Cardiac muscle cell (in vitro differentiated cells and primary cell): ENCODE data around the gene SYNPO2. TPM values are rescaled to one million over a fixed set of nuclear protein-coding genes. Genes with fewer than 3 reads are reported as not detected.

Experiments
- DNase-seq, 2 donors: peaks; one replicate each; pipeline versions ENCODE4 v3.0.0 to v3.0.0-alpha.2; 2010 to 2017; ENCODE audit warnings: low read depth in 1 of 2, low spot score in 1 of 2
- H3K27ac ChIP-seq: fragments of 200-600 bp; sonication (generic); 2 replicates; pipeline ENCODE4 v1.5.1; 2016
- H3K27me3 ChIP-seq: fragments of 200-600 bp; sonication (generic); 2 replicates; pipeline ENCODE4 v1.6.0; 2016; ENCODE audit warnings: control low read depth
- H3K36me3 ChIP-seq: fragments of 200-600 bp; sonication (generic); 2 replicates; pipeline ENCODE4 v1.5.1; 2016; ENCODE audit warnings: control low read depth
- H3K4me1 ChIP-seq: fragments of 200-600 bp; sonication (generic); 2 replicates; pipeline ENCODE4 v1.8.1; 2017; ENCODE audit warnings: low read depth, mild to moderate bottlenecking, mixed run types
- H3K4me3 ChIP-seq: fragments of 200-600 bp; sonication (generic); 2 replicates; pipeline ENCODE4 v1.5.1; 2016; ENCODE audit warnings: mild to moderate bottlenecking
- H3K9me3 ChIP-seq: fragments of 200-600 bp; sonication (generic); 2 replicates; pipeline ENCODE4 v1.5.1; 2017; ENCODE audit warnings: low read depth, mild to moderate bottlenecking, control low read depth
- polyA plus RNA-seq: library from polyadenylated mRNA; unstranded; fragments of >200 nt; fragmentation: Nextera tagmentation; extraction: Ambion mirVana; gene quantifications from 2 replicates; pipeline ENCODE4 v1.2.1, GENCODE V29; 2016
- total RNA-seq: library from RNA; depleted of rRNA; stranded (reverse); fragments of >200 nt; gene quantifications from 2 replicates; pipeline ENCODE4 v1.2.3, GENCODE V29; 2016
- TF ChIP-seq, protein P1 (sequence below): IDR thresholded peaks from 2 replicates; pipeline ENCODE4 v1.5.1; 2012; ENCODE audit warnings: low read depth, mild to moderate bottlenecking, low read length

The SYNPO2 gene
- total and polyA plus RNA-seq, 2 experiments from 2014 or later = 14.7 to 35.6 TPM

DNA sequence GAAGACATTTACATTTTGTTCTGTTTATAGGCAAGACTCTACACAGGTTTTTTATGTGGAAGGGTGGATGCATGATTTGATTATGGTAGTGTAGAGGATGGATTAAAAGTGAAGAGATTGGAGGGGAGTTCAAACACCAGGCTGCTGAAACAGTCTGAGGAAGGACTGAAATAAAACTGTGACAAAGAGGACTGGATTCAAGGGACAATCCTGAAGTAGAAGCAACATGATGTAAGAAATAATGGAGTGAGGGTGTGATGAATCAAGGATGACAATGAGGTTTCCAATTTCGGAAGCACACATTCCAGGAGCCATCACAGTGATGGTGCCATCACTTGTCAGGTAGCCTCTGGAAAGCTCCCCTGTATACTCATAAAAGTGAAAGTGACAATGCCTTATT, 103.5 kb downstream of the SYNPO2 start:
- Histone ChIP-seq H3K27ac (no peak overlapping the region), H3K36me3 (no peaks in the 10 kb centered on the region), H3K9me3 (no peaks in the 10 kb centered on the region), H3K4me3 (no peak overlapping the region), H3K4me1 (peaks cover under 1% of the 10 kb centered on the region), H3K27me3 (no peaks in the 10 kb centered on the region)
- TF ChIP-seq, protein P1, sequence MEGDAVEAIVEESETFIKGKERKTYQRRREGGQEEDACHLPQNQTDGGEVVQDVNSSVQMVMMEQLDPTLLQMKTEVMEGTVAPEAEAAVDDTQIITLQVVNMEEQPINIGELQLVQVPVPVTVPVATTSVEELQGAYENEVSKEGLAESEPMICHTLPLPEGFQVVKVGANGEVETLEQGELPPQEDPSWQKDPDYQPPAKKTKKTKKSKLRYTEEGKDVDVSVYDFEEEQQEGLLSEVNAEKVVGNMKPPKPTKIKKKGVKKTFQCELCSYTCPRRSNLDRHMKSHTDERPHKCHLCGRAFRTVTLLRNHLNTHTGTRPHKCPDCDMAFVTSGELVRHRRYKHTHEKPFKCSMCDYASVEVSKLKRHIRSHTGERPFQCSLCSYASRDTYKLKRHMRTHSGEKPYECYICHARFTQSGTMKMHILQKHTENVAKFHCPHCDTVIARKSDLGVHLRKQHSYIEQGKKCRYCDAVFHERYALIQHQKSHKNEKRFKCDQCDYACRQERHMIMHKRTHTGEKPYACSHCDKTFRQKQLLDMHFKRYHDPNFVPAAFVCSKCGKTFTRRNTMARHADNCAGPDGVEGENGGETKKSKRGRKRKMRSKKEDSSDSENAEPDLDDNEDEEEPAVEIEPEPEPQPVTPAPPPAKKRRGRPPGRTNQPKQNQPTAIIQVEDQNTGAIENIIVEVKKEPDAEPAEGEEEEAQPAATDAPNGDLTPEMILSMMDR = no peak
- DNase-seq = no peak

DNA sequence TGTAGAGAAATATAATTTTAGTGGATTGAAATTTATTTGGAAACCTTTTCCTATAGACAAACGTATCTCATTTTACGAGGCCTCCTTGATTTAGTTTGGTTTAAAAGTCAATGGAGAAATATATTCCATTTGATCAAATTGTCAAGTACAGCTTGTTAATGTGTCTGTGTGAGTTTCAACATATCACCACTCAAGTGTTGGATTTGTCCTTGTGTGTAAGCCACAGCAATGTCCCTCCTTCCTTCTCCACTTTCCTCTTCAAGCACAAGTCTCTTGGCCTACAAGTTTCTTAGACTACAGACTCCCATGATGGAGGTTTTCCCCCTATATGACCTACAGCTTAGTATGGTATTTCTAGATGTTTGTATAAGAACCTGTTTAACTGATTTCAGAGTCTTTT, 104.7 kb downstream of the SYNPO2 start:
- no peaks in the 10 kb centered on the region for H3K9me3 ChIP-seq
- no peak overlapping the region for H3K27ac ChIP-seq
- H3K27me3 ChIP-seq = no peaks in the 10 kb centered on the region
- H3K4me1 ChIP-seq = peaks cover 12% of the 10 kb centered on the region
- H3K36me3 ChIP-seq = no peaks in the 10 kb centered on the region
- DNase-seq = no peak
- TF ChIP-seq, protein P1 = no peak
- no peak overlapping the region for H3K4me3 ChIP-seq

DNA sequence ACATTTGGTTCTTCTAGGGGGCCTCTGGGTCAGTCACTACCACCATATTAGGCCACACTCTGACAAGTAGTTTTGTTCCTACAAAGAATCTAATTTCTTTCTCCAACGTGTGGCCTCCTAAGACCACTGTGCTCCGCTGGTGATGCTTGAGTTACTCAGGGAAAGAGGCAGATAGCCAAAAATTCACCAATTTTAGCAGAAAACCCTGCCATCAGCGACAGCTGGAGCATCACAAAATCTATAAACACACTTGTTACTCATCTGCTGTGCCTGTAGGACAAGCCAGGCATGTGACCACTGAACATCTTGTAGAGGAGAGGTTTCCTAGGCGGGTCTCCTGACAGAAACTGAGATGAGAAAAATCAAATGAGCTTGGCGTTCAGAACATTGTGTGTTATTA, 105.4 kb downstream of the SYNPO2 start:
- Histone ChIP-seq H3K27ac (no peak overlapping the region), H3K9me3 (no peaks in the 10 kb centered on the region), H3K4me3 (no peak overlapping the region), H3K27me3 (no peaks in the 10 kb centered on the region), H3K36me3 (no peaks in the 10 kb centered on the region), H3K4me1 (peaks cover 12% of the 10 kb centered on the region)
- DNase-seq = no peak
- TF ChIP-seq, protein P1 = no peak

DNA sequence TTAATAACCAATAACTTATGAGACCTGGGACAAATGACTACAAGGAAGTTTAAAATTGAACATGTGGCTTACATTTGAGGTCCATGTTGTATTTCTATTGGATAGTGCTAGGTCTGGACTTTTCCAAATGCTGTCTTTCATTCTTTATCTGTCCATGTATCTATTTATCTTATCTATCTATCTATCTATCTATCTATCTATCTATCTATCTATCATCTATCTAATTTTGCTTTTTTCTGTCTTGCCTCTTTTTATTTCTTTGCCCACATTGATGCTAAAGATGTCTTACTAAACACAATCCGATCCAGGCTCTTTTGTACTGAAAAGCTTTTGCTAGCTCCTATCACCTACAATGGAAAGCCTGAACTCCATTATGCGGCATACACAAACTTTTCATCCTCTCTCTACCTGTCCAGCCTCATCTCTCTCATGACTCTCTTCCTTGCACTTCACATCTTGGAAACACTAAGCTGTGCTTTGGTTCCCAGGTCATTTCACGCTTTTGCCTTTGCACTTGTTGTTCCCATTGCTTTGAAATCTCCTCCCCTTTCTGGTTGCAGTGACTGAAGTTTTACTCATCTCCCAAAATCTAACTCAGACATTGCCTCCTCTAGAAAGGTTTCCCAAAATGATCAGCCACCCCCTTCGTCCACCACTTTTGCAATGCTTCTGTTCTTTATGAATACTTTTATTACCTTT, 107.2 kb downstream of the SYNPO2 start:
- no peaks in the 10 kb centered on the region for H3K36me3 ChIP-seq
- peaks cover 12% of the 10 kb centered on the region for H3K4me1 ChIP-seq
- no peaks in the 10 kb centered on the region for H3K9me3 ChIP-seq
- H3K27me3 ChIP-seq = no peaks in the 10 kb centered on the region
- H3K4me3 ChIP-seq = no peak overlapping the region
- TF ChIP-seq, protein P1 = no peak
- no peak for DNase-seq
- H3K27ac ChIP-seq = no peak overlapping the region

DNA sequence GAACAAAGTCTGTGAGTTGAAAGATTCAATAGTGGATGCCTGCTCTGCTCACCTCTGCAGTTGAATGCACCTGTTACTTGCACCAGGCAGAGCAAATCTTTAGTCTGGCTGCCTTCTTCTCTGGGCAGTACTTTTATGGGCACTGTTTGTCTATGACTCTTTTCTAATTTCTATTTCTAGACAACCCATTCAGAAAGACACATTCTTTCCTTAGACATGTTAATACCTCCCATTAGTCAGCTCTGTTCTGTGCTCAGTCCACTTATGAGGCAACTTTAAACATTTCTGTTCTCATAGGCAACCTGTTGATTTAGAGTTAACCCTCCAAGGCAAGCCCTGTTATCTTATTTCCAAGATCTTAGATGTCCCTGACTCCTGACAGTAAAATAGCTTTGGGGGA, 108.9 kb downstream of the SYNPO2 start:
- peak in 1 of 2 donors; percentile 15 for DNase-seq
- peak overlapping the region; percentile 82 for H3K27ac ChIP-seq
- H3K27me3 ChIP-seq = no peaks in the 10 kb centered on the region
- H3K36me3 ChIP-seq = no peaks in the 10 kb centered on the region
- H3K9me3 ChIP-seq = no peaks in the 10 kb centered on the region
- TF ChIP-seq, protein P1 = no peak
- no peak overlapping the region for H3K4me3 ChIP-seq
- peaks cover 12% of the 10 kb centered on the region for H3K4me1 ChIP-seq

DNA sequence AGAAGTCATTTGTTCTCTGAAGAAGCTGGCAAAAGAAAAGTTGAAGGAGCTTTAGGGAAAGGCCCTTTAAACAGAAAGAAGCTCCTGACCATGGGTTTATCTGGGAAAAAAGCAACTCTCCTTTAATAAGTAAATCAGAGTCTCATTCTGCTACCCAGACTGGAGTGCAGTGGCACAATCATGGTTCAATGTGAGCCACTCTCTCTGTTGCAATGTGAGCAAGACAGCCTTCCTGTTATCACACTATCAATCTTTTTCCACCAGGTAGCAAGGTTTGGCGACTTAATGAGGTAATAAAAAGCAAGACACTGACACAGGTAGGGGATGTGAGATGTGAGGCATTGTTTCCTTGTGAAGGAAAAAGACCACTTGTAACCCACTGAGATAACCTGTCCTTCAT, 111.3 kb downstream of the SYNPO2 start:
- H3K27ac ChIP-seq = no peak overlapping the region
- H3K4me1 ChIP-seq = peaks cover 12% of the 10 kb centered on the region
- no peak overlapping the region for H3K4me3 ChIP-seq
- no peaks in the 10 kb centered on the region for H3K27me3 ChIP-seq
- H3K36me3 ChIP-seq = no peaks in the 10 kb centered on the region
- no peak for DNase-seq
- TF ChIP-seq, protein P1 = no peak
- no peaks in the 10 kb centered on the region for H3K9me3 ChIP-seq
